Sciatic nerve (tissue), 2 donors: Measurements from ENCODE around the gene CCDC28A. TPM values are rescaled to one million over a fixed set of nuclear protein-coding genes. Genes with fewer than 3 reads are reported as not detected.

ENCODE experiments used
- ATAC-seq: fragments of 200-7000 bp; cut with Tn5 transposase; one replicate; pipeline ENCODE4 v1.9.1; 2020; ENCODE audit warnings: mild to moderate bottlenecking, moderate library complexity
- DNase-seq: peaks from one replicate; pipeline ENCODE4 v3.0.0-alpha.2; 2020; ENCODE audit warnings: low spot score
- intact Hi-C: fragments of 100-400 bp; cut with DNase I; formaldehyde crosslinking; loops from one replicate; pipeline ENCODE4 v1.14.2; 2022
- total RNA-seq: library from RNA; stranded (reverse); fragmentation: NEBNext Ultra II Directional; extraction: Animal tissue kit (Norgen Biotek cat#: 25700); gene quantifications from one replicate; pipeline ENCODE4 v1.2.1, GENCODE V29; 2021
- donor health status: DM: no; HTN: no; CAD: no.
- donor health status: DM: no; HTN: no; CAD: no.

Gene CCDC28A
- total RNA-seq, 1 donor from 2014 or later = 16.8 TPM

DNA sequence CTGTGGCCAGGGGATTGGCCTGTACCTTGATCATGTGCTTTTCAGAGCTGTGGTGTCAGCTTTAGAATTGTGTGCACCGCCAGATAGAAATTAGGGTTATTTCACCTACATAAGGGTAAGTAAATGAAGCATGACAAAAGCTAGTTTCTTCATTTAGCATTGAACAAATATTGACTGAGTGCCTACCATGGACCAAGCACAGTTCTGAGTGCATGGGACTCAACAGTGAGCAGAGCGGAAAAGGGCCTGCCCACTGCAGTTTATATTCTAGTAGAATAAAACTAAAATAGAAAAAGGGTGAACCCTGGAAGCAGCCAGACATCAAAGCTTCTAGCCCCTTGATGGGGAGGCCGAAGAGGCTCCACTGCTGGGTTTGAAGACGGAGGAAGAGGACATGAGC, 48.0 kb downstream of the CCDC28A start:
- ATAC-seq = no peak

DNA sequence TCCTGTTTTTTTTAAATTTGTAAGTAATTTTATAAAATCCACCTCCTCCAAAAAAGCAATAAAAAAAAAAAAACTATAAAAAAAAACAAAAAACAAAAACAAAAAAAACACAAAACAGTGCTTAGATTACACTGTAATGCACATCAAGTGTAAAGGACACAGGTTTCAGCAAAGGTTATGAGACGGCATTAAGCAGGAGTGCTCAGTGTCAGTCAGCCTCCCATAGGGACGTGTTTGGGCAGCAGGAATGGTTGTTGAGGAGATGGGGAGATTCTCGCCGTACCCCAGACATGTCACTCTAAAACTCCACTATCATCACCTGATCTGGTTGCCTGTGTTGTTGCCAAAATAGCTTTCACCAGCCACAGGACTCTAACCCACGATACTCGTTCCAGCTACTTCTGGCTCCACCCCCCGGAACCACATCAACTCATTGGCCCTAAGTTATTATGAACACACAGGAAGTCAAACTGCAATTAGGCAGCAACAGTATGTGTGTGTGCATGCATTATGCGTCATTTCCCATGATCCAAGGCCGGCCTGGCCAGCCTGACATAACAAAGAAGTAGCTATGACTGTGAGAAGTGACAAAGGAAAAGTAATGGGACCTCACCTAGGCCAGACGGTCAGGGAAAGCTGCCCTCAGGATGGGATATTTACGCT, 51.0 kb downstream of the CCDC28A start:
- ATAC-seq (no peak), DNase-seq (no peak)
- intact Hi-C loops = loop anchor here (5.0 kb wide), 1 partner anchor 1602 kb away; no protein-coding TSS in a partner anchor

More for the DNA sequence above, 48.0 kb downstream of the CCDC28A start:
- intact Hi-C loops = loop anchor here (5.0 kb wide), 1 partner anchor 1599 kb away; no protein-coding TSS in a partner anchor
- no peak for DNase-seq

DNA sequence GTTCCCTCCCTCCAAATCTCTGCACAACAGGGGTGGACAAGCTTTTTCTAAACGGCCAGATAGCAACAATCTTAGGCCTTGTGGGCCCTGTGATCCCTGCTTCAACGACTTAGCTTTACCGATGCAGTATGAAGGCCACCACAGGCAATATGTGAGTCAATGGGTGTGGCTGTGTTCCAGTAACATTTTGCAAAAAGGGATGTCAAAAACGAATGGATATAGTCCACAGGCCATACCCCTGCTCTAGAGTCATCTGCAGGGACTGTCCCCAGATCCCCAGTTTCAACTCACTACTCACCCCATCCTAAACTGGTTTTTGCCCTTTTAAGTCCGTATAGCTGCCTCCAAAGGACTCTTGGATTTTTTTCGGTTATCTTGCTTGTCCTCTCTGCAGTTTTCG, 56.7 kb downstream of the CCDC28A start:
- ATAC-seq = no peak
- no peak for DNase-seq
- intact Hi-C loops = no loop called here

DNA sequence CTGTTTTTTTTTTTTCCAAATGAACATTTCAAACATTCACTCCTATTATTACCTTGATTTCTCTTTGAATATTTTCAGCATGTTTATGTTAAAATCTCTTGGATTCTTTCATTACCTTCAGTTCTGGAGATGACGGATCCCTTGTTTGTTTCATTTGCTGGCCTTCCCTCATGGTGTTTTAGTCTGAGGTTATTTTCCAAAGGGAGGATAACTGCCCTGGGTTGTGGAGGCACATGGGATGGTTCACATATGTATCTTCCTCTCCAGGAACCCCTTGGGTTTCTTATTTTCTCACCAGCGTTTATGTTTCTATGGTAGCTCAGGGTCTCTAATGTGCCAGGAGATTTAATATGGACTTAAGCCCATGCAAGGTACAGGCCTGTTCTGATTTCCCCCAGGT, 58.6 kb downstream of the CCDC28A start:
- no peak for ATAC-seq
- intact Hi-C loops = no loop called here
- DNase-seq = no peak

DNA sequence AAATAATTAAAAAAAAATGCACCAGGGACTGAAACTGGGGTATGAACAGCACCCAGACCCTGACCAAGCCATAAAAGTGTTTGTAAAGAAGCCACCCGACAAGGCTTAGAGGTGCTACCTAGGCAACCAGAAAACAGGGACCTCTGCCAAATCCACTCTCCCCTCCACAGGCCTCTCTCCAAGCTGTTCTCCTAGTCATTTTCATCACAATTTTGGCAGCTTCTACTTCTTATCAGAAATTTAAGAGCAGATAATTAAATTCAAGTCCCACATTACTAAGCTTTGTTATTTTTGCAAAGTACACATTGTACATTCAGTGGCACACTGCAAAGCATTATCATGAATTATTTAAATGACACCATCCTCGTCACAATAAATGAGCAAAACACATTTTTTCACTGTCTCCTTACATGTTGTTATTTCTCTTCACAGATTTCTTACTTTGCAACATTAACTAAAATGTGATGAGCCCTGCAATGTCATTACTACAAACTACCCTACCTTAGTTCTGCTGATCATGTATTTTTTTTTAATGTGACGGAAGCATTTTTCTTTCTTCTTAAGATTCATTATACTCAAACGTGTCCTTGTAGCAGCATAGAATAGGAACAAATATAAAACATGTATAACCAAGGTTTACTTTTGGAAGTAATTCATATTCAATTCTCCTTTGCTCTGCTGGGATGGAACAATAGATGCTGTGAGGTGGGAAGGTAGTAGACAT, 60.4 kb downstream of the CCDC28A start:
- DNase-seq (no peak), ATAC-seq (no peak)
- intact Hi-C loops = no loop called here

DNA sequence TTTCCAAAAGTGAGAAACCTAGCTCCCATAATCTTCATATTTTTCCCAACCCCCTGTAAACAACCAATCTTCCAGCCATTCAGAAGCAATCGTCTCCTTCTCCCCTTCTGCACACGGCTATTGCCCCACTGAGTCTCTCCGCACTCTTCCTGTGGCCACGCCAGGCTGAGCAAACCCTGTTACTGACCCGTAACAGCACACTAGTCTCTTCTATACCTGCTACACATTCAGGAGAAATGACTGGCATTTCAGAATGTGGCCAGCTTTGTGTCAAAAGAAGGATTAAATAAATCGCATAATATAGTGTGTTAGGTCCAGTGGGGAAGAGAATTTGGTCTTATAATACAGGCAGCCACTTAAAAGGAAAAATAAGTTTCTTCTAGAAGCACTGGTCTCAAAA, 63.7 kb downstream of the CCDC28A start:
- intact Hi-C loops = no loop called here
- ATAC-seq (no peak), DNase-seq (no peak)

Other genes starting within 250 kb of the CCDC28A start
- 0.49 TPM for gene ECT2L, start 22.3 kb downstream of the CCDC28A start, total RNA-seq
- gene REPS1, start 214.5 kb downstream of the CCDC28A start, total RNA-seq = 46.7 TPM